Measurements from ENCODE around the gene DTX2.
"Not testable (repeated sequence)": the region's sequence is repeated elsewhere in the genome, so short reads cannot be mapped to it uniquely, and the experiment has no call there.

The DTX2 gene

DNA sequence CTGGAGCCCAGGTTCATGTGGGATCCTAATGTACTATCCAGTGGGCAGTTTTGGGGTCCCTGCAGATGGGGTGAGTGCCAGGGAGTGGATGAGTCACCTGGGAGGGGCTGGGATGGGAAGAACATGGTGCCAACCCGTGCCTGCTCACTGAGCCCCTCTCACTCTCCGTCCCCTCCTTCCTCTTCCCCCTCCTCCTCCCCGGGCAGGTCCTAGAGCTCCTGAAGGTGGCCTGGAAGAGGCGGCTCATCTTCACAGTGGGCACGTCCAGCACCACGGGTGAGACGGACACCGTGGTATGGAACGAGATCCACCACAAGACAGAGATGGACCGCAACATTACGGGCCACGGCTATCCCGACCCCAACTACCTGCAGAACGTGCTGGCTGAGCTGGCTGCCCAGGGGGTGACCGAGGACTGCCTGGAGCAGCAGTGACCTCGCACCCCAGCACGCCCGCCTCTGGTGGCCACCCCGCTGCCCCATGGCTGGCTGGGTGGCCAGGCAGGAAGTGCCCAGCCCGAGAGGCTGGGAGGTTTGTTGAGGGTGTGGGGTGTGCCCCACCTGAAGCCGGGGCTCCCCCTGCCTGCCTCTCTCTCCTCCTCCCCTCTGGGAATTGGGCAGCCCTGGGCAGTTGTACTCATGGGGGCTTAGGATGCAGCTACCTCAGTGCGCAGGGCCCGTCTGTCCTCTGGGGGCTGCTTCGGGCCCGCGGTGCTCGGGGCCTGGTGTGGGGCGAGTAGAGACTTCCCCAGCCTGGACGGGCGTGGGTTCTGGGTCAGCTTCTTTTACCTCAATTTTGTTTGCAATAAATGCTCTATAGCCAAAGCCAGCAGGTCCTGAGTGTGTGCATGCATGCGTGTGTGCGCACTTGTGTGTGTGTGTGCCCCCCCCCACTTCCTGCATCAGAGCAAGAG, 43.9 kb downstream of the DTX2 start:
- Histone ChIP-seq H3K9me3 (replicated peaks; ENCODE audit: insufficient read depth, low read length) (no peaks in the 10 kb centered on the region), H3F3A (ENCODE audit: insufficient read depth, low read length) (no peaks in the 10 kb centered on the region), H4K20me1 (ENCODE audit: insufficient read depth, low read length) (no peaks in the 10 kb centered on the region), H3K27ac (ENCODE audit: low read length) (no peak overlapping the region), H3K9me2 (replicated peaks; ENCODE audit: insufficient read depth, low read length) (no peaks in the 10 kb centered on the region), H3K4me1 (ENCODE audit: low read length) (no peaks in the 10 kb centered on the region), H3K79me2 (ENCODE audit: low read length) (no peaks in the 10 kb centered on the region), H2AFZ (ENCODE audit: low read length) (no peak overlapping the region), H3K27me3 (replicated peaks; ENCODE audit: insufficient read depth, low read length) (no peaks in the 10 kb centered on the region), H3K9ac (ENCODE audit: low read length) (no peak overlapping the region), H3K36me3 (replicated peaks; ENCODE audit: insufficient read depth, low read length) (no peaks in the 10 kb centered on the region), H3K4me3 (ENCODE audit: low read length) (no peak overlapping the region), H3K4me2 (ENCODE audit: low read depth, low read length) (no peak overlapping the region)
- TF ChIP-seq, protein P1, sequence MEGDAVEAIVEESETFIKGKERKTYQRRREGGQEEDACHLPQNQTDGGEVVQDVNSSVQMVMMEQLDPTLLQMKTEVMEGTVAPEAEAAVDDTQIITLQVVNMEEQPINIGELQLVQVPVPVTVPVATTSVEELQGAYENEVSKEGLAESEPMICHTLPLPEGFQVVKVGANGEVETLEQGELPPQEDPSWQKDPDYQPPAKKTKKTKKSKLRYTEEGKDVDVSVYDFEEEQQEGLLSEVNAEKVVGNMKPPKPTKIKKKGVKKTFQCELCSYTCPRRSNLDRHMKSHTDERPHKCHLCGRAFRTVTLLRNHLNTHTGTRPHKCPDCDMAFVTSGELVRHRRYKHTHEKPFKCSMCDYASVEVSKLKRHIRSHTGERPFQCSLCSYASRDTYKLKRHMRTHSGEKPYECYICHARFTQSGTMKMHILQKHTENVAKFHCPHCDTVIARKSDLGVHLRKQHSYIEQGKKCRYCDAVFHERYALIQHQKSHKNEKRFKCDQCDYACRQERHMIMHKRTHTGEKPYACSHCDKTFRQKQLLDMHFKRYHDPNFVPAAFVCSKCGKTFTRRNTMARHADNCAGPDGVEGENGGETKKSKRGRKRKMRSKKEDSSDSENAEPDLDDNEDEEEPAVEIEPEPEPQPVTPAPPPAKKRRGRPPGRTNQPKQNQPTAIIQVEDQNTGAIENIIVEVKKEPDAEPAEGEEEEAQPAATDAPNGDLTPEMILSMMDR (IDR thresholded peaks at IDR 0.05; ENCODE audit: low read length) = no peak
- TF ChIP-seq EZH2 (optimal IDR thresholded peaks at IDR 0.05; ENCODE audit: low read depth, low read length) (no peak), EZH2phosphoT487 (IDR thresholded peaks at IDR 0.05; ENCODE audit: low read length) (no peak)
- DNase-seq = no peak

DNA sequence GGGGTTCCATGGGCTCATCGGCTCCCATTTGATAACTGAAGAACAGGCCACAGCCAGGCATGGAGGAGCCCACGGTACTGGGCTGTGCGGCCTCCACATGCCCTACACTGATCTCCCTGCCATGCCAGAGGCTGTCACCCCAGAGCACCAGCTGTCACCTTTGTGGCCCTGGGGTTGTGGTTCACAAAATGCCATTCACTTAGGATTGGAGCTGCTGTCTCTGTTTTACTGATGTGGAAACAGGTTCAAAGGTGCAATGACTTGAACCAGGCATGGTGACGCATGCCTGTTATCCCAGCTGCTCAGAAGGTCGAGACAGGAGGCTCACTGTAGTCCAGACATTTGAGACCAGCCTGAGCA, 44.6 kb downstream of the DTX2 start:
- H4K20me1 ChIP-seq (ENCODE audit: insufficient read depth, low read length) = no peaks in the 10 kb centered on the region
- no peak for TF ChIP-seq EZH2 (optimal IDR thresholded peaks at IDR 0.05; ENCODE audit: low read depth, low read length)
- TF ChIP-seq, protein P1 (IDR thresholded peaks at IDR 0.05; ENCODE audit: low read length) = no peak
- no peak overlapping the region for H3K4me3 ChIP-seq (ENCODE audit: low read length)
- H3K4me2 ChIP-seq (ENCODE audit: low read depth, low read length) = no peak overlapping the region
- H3K79me2 ChIP-seq (ENCODE audit: low read length) = no peaks in the 10 kb centered on the region
- no peak for DNase-seq
- no peak overlapping the region for H3K27ac ChIP-seq (ENCODE audit: low read length)
- H2AFZ ChIP-seq (ENCODE audit: low read length) = no peak overlapping the region
- no peaks in the 10 kb centered on the region for H3K36me3 ChIP-seq (replicated peaks; ENCODE audit: insufficient read depth, low read length)
- no peaks in the 10 kb centered on the region for H3K9me3 ChIP-seq (replicated peaks; ENCODE audit: insufficient read depth, low read length)
- H3K9me2 ChIP-seq (replicated peaks; ENCODE audit: insufficient read depth, low read length) = no peaks in the 10 kb centered on the region
- H3K27me3 ChIP-seq (replicated peaks; ENCODE audit: insufficient read depth, low read length) = no peaks in the 10 kb centered on the region
- no peaks in the 10 kb centered on the region for H3F3A ChIP-seq (ENCODE audit: insufficient read depth, low read length)
- no peak overlapping the region for H3K9ac ChIP-seq (ENCODE audit: low read length)
- H3K4me1 ChIP-seq (ENCODE audit: low read length) = no peaks in the 10 kb centered on the region

DNA sequence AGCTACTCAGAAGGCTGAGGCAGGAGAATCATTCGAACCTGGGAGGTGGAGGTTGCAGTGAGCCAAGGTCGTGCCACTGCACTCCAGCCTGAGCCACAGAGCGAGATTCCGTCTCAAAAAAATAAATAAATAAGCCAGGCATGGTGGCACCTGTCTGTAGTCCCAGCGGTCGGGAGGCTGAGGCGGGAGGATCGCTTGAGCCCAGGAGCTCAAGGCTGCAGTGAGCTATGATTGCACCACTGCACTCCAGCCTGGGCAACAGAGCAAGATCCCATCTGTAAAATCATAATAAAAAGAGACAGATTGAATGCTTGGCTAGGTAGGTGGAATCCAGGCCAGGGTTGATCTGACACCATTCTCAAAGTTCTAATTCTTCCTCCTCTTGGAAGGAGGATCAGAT, 45.1 kb downstream of the DTX2 start:
- H2AFZ ChIP-seq (ENCODE audit: low read length); H3K9me2 ChIP-seq (replicated peaks; ENCODE audit: insufficient read depth, low read length); H3F3A ChIP-seq (ENCODE audit: insufficient read depth, low read length); DNase-seq; H3K4me3 ChIP-seq (ENCODE audit: low read length); H3K4me1 ChIP-seq (ENCODE audit: low read length); H3K79me2 ChIP-seq (ENCODE audit: low read length); H3K4me2 ChIP-seq (ENCODE audit: low read depth, low read length); H3K27me3 ChIP-seq (replicated peaks; ENCODE audit: insufficient read depth, low read length); H3K36me3 ChIP-seq (replicated peaks; ENCODE audit: insufficient read depth, low read length); H3K9me3 ChIP-seq (replicated peaks; ENCODE audit: insufficient read depth, low read length); H3K27ac ChIP-seq (ENCODE audit: low read length); H3K9ac ChIP-seq (ENCODE audit: low read length); H4K20me1 ChIP-seq (ENCODE audit: insufficient read depth, low read length): not testable (repeated sequence)

DNA sequence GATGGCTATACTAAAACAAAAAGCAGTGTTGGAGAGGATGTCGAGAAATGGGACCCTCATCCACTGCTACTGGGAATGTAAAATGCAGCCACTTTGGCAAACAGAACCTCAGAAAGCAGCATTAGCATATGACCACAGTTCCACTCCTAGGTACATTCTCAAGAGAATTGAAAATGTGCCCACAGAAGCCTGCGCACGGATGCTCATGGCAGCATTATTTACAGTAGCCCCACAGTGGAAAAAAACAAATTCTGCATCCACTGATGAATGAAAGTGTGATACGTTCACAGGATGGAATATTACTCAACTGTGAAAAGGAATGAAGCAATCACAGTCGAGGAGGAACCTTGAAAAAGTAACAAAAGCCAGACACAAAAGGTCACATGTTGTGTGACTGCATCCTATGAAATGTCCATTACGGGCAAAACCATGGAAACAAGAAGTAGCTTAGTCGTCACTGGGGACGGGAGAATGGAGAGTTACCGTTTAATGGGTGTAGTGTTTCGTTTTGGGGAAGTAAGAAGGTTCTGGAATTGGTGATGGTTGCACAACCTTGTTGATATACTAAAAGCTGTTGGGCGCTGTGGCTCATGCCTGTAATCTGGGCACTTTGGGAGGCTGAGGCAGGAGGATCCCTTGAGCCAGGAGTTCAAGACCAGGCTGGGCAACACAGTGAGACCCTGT, 46.4 kb downstream of the DTX2 start:
- H3F3A ChIP-seq (ENCODE audit: insufficient read depth, low read length) = no peaks in the 10 kb centered on the region
- no peaks in the 10 kb centered on the region for H3K36me3 ChIP-seq (replicated peaks; ENCODE audit: insufficient read depth, low read length)
- H3K27ac ChIP-seq (ENCODE audit: low read length) = no peak overlapping the region
- H3K9ac ChIP-seq (ENCODE audit: low read length) = no peak overlapping the region
- H3K27me3 ChIP-seq (replicated peaks; ENCODE audit: insufficient read depth, low read length) = no peaks in the 10 kb centered on the region
- TF ChIP-seq, protein P1 (IDR thresholded peaks at IDR 0.05; ENCODE audit: low read length) = no peak
- no peak for TF ChIP-seq EZH2phosphoT487 (IDR thresholded peaks at IDR 0.05; ENCODE audit: low read length)
- no peak for TF ChIP-seq EZH2 (optimal IDR thresholded peaks at IDR 0.05; ENCODE audit: low read depth, low read length)
- H3K4me1 ChIP-seq (ENCODE audit: low read length) = no peaks in the 10 kb centered on the region
- no peaks in the 10 kb centered on the region for H4K20me1 ChIP-seq (ENCODE audit: insufficient read depth, low read length)
- H2AFZ ChIP-seq (ENCODE audit: low read length) = no peak overlapping the region
- no peak overlapping the region for H3K4me3 ChIP-seq (ENCODE audit: low read length)
- H3K9me2 ChIP-seq (replicated peaks; ENCODE audit: insufficient read depth, low read length) = no peaks in the 10 kb centered on the region
- H3K9me3 ChIP-seq (replicated peaks; ENCODE audit: insufficient read depth, low read length) = no peaks in the 10 kb centered on the region
- DNase-seq = no peak
- no peaks in the 10 kb centered on the region for H3K79me2 ChIP-seq (ENCODE audit: low read length)
- H3K4me2 ChIP-seq (ENCODE audit: low read depth, low read length) = no peak overlapping the region

Data from MM.1S (cell line).